Neural cell (in vitro differentiated cells): ENCODE data around the gene TRIM23.

Experiments used
- CTCF ChIP-seq: fragments of 450-650 bp; IDR thresholded peaks from 2 replicates; pipeline ENCODE4 v1.5.1; 2014; ENCODE audit warnings: antibody characterized with exemption, mild to moderate bottlenecking, moderate library complexity; ENCODE audit not compliant: poor library complexity, severe bottlenecking
- EZH2 ChIP-seq: fragments of 200-600, 300-800 bp; shearing (Covaris generic), sonication (generic); IDR thresholded peaks from 2 replicates; pipeline ENCODE4 v1.6.1; 2014; ENCODE audit warnings: antibody characterized with exemption, low read length, borderline replicate concordance, mild to moderate bottlenecking; ENCODE audit not compliant: insufficient read depth, poor library complexity, severe bottlenecking
- MXI1 ChIP-seq: fragments of 450-650 bp; conservative IDR thresholded peaks from 2 replicates; pipeline ENCODE4 v1.6.1; 2014; ENCODE audit warnings: antibody characterized with exemption, mild to moderate bottlenecking; ENCODE audit not compliant: poor library complexity, severe bottlenecking
- POLR2AphosphoS5 ChIP-seq: IDR thresholded peaks from 2 replicates; pipeline ENCODE4 v1.6.1; 2012

GRCh38 chr5:65588694-65589093 is 35.4 kb downstream of the TRIM23 start:
- TF ChIP-seq CTCF (no peak), POLR2AphosphoS5 (no peak), EZH2 (no peak), MXI1 (no peak)
